IMR-90 (cell line): ENCODE results near the gene PARVG. TPM values are rescaled to one million over a fixed set of nuclear protein-coding genes. Genes with fewer than 3 reads are reported as not detected.

Source experiments
- ATAC-seq: fragments of 200-7000 bp; cut with Tn5 transposase; 2 replicates; pipeline ENCODE4 v1.9.1; 2020; ENCODE audit warnings: low read depth, mild to moderate bottlenecking, moderate library complexity
- BruUV-seq: library from RNA; stranded (reverse); fragments of 400-500 nt; replicated peaks from 2 replicates; lab custom pipeline; 2021; lab: Mats Ljungman, UMichigan
- CTCF ChIA-PET: fragments of 300-600 bp; formaldehyde crosslinking; extraction: SDS; loops from one replicate; lab custom pipeline; 2021; ENCODE audit warnings: antibody characterized with exemption; lab: Yijun Ruan, JAX
- POLR2A ChIA-PET: fragments of 300-600 bp; sonication (Branson Sonifier 250); formaldehyde crosslinking; loops from one replicate; lab custom pipeline; 2022; ENCODE audit warnings: antibody characterized with exemption; ENCODE audit not compliant: unreplicated experiment; lab: Charles Lee
- DNase-seq: peaks from one replicate; pipeline ENCODE4 v3.0.0; 2013
- H2AFZ ChIP-seq: replicated peaks from 2 replicates; pipeline ENCODE3; 2013; ENCODE audit warnings: low read length, mild to moderate bottlenecking; ENCODE audit not compliant: poor library complexity
- H2AK5ac ChIP-seq: 2 replicates; pipeline ENCODE4 v1.6.1; 2013; ENCODE audit warnings: low read depth, low read length, inconsistent platforms
- H2AK9ac ChIP-seq: replicated peaks from 2 replicates; pipeline ENCODE3; 2013; ENCODE audit warnings: mild to moderate bottlenecking, low read depth, low read length, moderate library complexity; ENCODE audit not compliant: poor library complexity
- H2BK120ac ChIP-seq: 2 replicates; pipeline ENCODE4 v1.6.1; 2013; ENCODE audit warnings: low read depth, low read length, inconsistent platforms
- H2BK15ac ChIP-seq: 3 replicates; pipeline ENCODE4 v1.6.1; 2013; ENCODE audit warnings: low read depth, low read length, inconsistent platforms
- H2BK20ac ChIP-seq: 2 replicates; pipeline ENCODE4 v1.6.1; 2013; ENCODE audit warnings: low read depth, mild to moderate bottlenecking, inconsistent platforms, low read length, moderate library complexity
- H2BK5ac ChIP-seq: 2 replicates; pipeline ENCODE4 v1.6.1; 2013; ENCODE audit warnings: mild to moderate bottlenecking, low read depth, low read length, inconsistent platforms; ENCODE audit not compliant: poor library complexity, severe bottlenecking
- H3K14ac ChIP-seq: replicated peaks from 2 replicates; pipeline ENCODE4 v1.6.1; 2013; ENCODE audit warnings: low read depth, low read length, inconsistent platforms
- H3K18ac ChIP-seq: 2 replicates; pipeline ENCODE4 v1.6.1; 2013; ENCODE audit warnings: low read depth, low read length, control low read depth
- H3K23ac ChIP-seq: 2 replicates; pipeline ENCODE4 v1.6.1; 2013; ENCODE audit warnings: low read depth, low read length, inconsistent platforms
- H3K27ac ChIP-seq: 2 replicates; pipeline ENCODE4 v1.5.1; 2013; ENCODE audit warnings: mild to moderate bottlenecking, control low read depth, low read length; ENCODE audit not compliant: insufficient read depth
- H3K27me3 ChIP-seq: 2 replicates; pipeline ENCODE4 v1.6.1; 2013; ENCODE audit warnings: low read length; ENCODE audit not compliant: control insufficient read depth, insufficient read depth
- H3K36me3 ChIP-seq: 2 replicates; pipeline ENCODE4 v1.6.1; 2013; ENCODE audit warnings: low read length, mixed read lengths; ENCODE audit not compliant: control insufficient read depth, insufficient read depth
- H3K4ac ChIP-seq: 2 replicates; pipeline ENCODE4 v1.6.1; 2013; ENCODE audit warnings: low read depth, low read length, inconsistent platforms
- H3K4me1 ChIP-seq: 2 replicates; pipeline ENCODE4 v1.6.1; 2013; ENCODE audit warnings: low read length, mixed read lengths; ENCODE audit not compliant: control insufficient read depth, insufficient read depth
- H3K4me2 ChIP-seq: 2 replicates; pipeline ENCODE4 v1.6.1; 2013; ENCODE audit warnings: low read depth, mild to moderate bottlenecking, control low read depth, low read length, moderate library complexity
- H3K4me3 ChIP-seq: 2 replicates; pipeline ENCODE4 v1.5.1; 2013; ENCODE audit warnings: low read depth, mild to moderate bottlenecking, control low read depth, low read length, moderate library complexity; ENCODE audit not compliant: insufficient read depth
- H3K56ac ChIP-seq: 2 replicates; pipeline ENCODE4 v1.6.1; 2013; ENCODE audit warnings: low read length, inconsistent platforms; ENCODE audit not compliant: insufficient read depth; ENCODE audit errors: extremely low read depth
- H3K79me1 ChIP-seq, 2 experiments: 2 replicates each; pipeline ENCODE4 v1.6.1; 2013; ENCODE audit warnings: low read length in 2 of 2, inconsistent platforms in 1 of 2, low read depth in 1 of 2
- H3K9ac ChIP-seq: 2 replicates; pipeline ENCODE4 v1.6.1; 2013; ENCODE audit warnings: low read depth, low read length, control low read depth
- H3K9me1 ChIP-seq: 2 replicates; pipeline ENCODE4 v1.6.1; 2013; ENCODE audit warnings: low read length, inconsistent platforms; ENCODE audit not compliant: insufficient read depth
- H3K9me3 ChIP-seq: 2 replicates; pipeline ENCODE4 v1.6.1; 2013; ENCODE audit warnings: low read length; ENCODE audit not compliant: control insufficient read depth, insufficient read depth
- H4K20me1 ChIP-seq: 2 replicates; pipeline ENCODE4 v1.6.1; 2013; ENCODE audit warnings: low read length, inconsistent platforms; ENCODE audit not compliant: insufficient read depth
- H4K5ac ChIP-seq: 2 replicates; pipeline ENCODE4 v1.6.1; 2013; ENCODE audit warnings: mild to moderate bottlenecking, low read depth, low read length, control low read depth
- H4K8ac ChIP-seq, 2 experiments: 2 replicates each; pipeline ENCODE4 v1.6.1; 2013; ENCODE audit warnings: low read depth in 2 of 2, low read length in 2 of 2, control low read depth in 1 of 2, inconsistent platforms in 1 of 2
- H4K91ac ChIP-seq: 2 replicates; pipeline ENCODE4 v1.6.1; 2013; ENCODE audit warnings: low read depth, low read length, inconsistent platforms; ENCODE audit not compliant: insufficient read depth
- CEBPB ChIP-seq: IDR thresholded peaks from 2 replicates; pipeline ENCODE4 v1.6.1; 2012; ENCODE audit warnings: low read depth, low read length, improper control_type of control experiment
- CTCF ChIP-seq: conservative IDR thresholded peaks from 2 replicates; pipeline ENCODE4 v1.5.1; 2012; ENCODE audit warnings: mild to moderate bottlenecking, low read depth, low read length, improper control_type of control experiment
- FOS ChIP-seq: fragments of 150-350 bp; IDR thresholded peaks from 2 replicates; pipeline ENCODE4 v1.6.1; 2016; ENCODE audit warnings: low read depth, low read length
- MAFK ChIP-seq: IDR thresholded peaks from 2 replicates; pipeline ENCODE4 v1.6.1; 2012; ENCODE audit warnings: low read depth, low read length, improper control_type of control experiment
- MAZ ChIP-seq: IDR thresholded peaks from 2 replicates; pipeline ENCODE4 v1.6.1; 2012; ENCODE audit warnings: low read depth, mild to moderate bottlenecking, low read length, improper control_type of control experiment, moderate library complexity, borderline replicate concordance
- MXI1 ChIP-seq: IDR thresholded peaks from 2 replicates; pipeline ENCODE4 v1.6.1; 2012; ENCODE audit warnings: low read depth, mild to moderate bottlenecking, low read length, moderate library complexity, borderline replicate concordance
- WGBS, 2 experiments: methylation state at CpG; one replicate each; pipeline versions ENCODE4 v1.1.5 to v1.1.7; 2013; ENCODE audit warnings: missing lambda C conversion rate in 2 of 2; ENCODE audit not compliant: insufficient read length in 1 of 2; ENCODE audit errors: extremely low coverage in 2 of 2; 5-methylcytosine and 5-hydroxymethylcytosine counted together
- dilution Hi-C: fragments of 300-500 bp; cut with HindIII; formaldehyde crosslinking; loops from one replicate; pipeline ENCODE4 v1.14.3; 2018; ENCODE audit warnings: low sequenced_read_pairs; ENCODE audit not compliant: unreplicated experiment
- in situ Hi-C: fragments of 300-500 bp; cut with MboI; formaldehyde crosslinking; loops from 3 replicates; pipeline ENCODE4 v1.14.3; 2019; ENCODE audit warnings: low sequenced_read_pairs, inconsistent platforms, mixed read lengths
- intact Hi-C: fragments of 100-400 bp; cut with micrococcal nuclease; formaldehyde crosslinking; loops from 2 replicates; pipeline ENCODE4 v1.10.0; 2022
- polyA plus RNA-seq, 3 experiments: library from polyadenylated mRNA; depleted of rRNA; stranded (reverse); fragments of >200 nt; gene quantifications; 2 replicates each; pipeline ENCODE4 v1.2.3, GENCODE V29; 2012; ENCODE audit warnings: low replicate concordance in 1 of 3
- total RNA-seq: library from RNA; depleted of rRNA; stranded (reverse); fragments of >200 nt; gene quantifications from 2 replicates; pipeline ENCODE4 v1.2.3, GENCODE V29; 2012

Gene PARVG
- total and polyA plus RNA-seq, 2 of the 4 experiments (the other 2 are of a cell fraction) = not detected

- BruUV-seq = no TSS peak
- Histone ChIP-seq H3K14ac (no peak overlapping the region), H2AK5ac (no peak overlapping the region), H3K4me3 (no peak overlapping the region), H2AFZ (no peak overlapping the region), H4K8ac (no peak overlapping the region), H2BK20ac (no peak overlapping the region), H2BK120ac (no peak overlapping the region), H3K9me3 (no peaks in the 10 kb centered on the region), H3K4me2 (no peak overlapping the region), H3K9ac (no peak overlapping the region), H3K4ac (no peak overlapping the region), H4K20me1 (no peaks in the 10 kb centered on the region), H3K27me3 (peaks cover 35% of the 10 kb centered on the region), H3K56ac (no peak overlapping the region), H3K23ac (no peak overlapping the region), H3K27ac (no peak overlapping the region), H3K18ac (no peak overlapping the region), H3K79me1 (no peaks in the 10 kb centered on the region), H4K91ac (no peak overlapping the region), H2AK9ac (no peak overlapping the region), H3K9me1 (peaks cover 5% of the 10 kb centered on the region), H3K36me3 (no peaks in the 10 kb centered on the region), H4K5ac (no peak overlapping the region), H3K4me1 (peaks cover 14% of the 10 kb centered on the region), H2BK15ac (no peak overlapping the region), H2BK5ac (no peak overlapping the region)
- dilution Hi-C loops (no loop called here), intact Hi-C loops (no loop called here), in situ Hi-C loops (no loop called here)
- TF ChIP-seq MXI1 (no peak), CTCF (no peak), CEBPB (no peak), MAFK (no peak), MAZ (no peak), FOS (no peak)
- 42% methylated on average over 6 of the region's 10 CpGs; no CpG with 5 or more reads in 1 of the 2 experiments for WGBS, 2 experiments
- CTCF ChIA-PET = no interaction called here
- POLR2A ChIA-PET = no interaction called here
- DNase-seq = no peak
- no peak for ATAC-seq
These were observed 16.0 kb downstream of the PARVG start for GRCh38 chr22:44196731-44197131.
